ENCODE data around the gene COL28A1. TPM values are rescaled to one million over a fixed set of nuclear protein-coding genes. Genes with fewer than 3 reads are reported as not detected.

Gene COL28A1
- total and polyA plus RNA-seq, 12 donors: 0.35 to 8.1 (median 1.5) TPM

GRCh38 chr7:7312323-7312722 is 223.3 kb downstream of the COL28A1 start:
- intact Hi-C loops (cut with DNase I): no loop called here
- H3K36me3 ChIP-seq: no peaks in the 10 kb centered on the region
- WGBS, 2 donors: 83 to 84% methylated on average over 2 of the region's 2 CpGs
- TF ChIP-seq, protein P1, sequence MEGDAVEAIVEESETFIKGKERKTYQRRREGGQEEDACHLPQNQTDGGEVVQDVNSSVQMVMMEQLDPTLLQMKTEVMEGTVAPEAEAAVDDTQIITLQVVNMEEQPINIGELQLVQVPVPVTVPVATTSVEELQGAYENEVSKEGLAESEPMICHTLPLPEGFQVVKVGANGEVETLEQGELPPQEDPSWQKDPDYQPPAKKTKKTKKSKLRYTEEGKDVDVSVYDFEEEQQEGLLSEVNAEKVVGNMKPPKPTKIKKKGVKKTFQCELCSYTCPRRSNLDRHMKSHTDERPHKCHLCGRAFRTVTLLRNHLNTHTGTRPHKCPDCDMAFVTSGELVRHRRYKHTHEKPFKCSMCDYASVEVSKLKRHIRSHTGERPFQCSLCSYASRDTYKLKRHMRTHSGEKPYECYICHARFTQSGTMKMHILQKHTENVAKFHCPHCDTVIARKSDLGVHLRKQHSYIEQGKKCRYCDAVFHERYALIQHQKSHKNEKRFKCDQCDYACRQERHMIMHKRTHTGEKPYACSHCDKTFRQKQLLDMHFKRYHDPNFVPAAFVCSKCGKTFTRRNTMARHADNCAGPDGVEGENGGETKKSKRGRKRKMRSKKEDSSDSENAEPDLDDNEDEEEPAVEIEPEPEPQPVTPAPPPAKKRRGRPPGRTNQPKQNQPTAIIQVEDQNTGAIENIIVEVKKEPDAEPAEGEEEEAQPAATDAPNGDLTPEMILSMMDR (IDR thresholded peaks at IDR 0.05): no peak
- peaks cover 0 to 3% (median 0%) of the 10 kb centered on the region in 7 donors for H3K27me3 ChIP-seq
- DNase-seq (no peak), ATAC-seq (no peak)
- H3K27ac ChIP-seq: no peak overlapping the region
- H3K4me3 ChIP-seq: no peak overlapping the region
- no peaks in the 10 kb centered on the region for H3K4me1 ChIP-seq
- no peaks in the 10 kb centered on the region for H3K9me3 ChIP-seq

DNA sequence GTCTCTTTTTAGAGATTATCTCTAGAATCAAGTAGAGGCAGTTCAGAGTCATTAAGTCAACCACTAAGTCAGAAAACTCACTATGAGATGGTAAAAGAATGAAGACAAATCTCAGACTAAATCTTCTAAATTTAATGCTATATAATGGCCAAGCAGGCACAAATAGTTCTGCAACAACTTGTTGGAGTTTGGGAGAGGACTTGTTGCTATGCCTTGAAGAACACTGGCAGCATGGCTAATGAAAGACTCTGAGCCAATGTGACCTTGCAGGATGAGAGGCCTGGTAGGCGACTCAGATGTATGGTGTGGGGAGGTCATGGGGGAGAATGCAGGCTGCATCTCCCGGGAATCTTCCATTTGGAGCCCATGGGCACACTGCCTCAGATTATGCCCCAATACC is 224.7 kb downstream of the COL28A1 start:
- TF ChIP-seq, protein P1 (IDR thresholded peaks at IDR 0.05): no peak
- no peak overlapping the region for H3K4me3 ChIP-seq
- ATAC-seq (no peak), DNase-seq (no peak)
- peaks cover 0 to 3% (median 0%) of the 10 kb centered on the region in 7 donors for H3K27me3 ChIP-seq
- 85 to 88% methylated on average over 2 of the region's 2 CpGs for WGBS, 2 donors
- no peaks in the 10 kb centered on the region for H3K4me1 ChIP-seq
- intact Hi-C loops (cut with DNase I): no loop called here
- no peaks in the 10 kb centered on the region for H3K36me3 ChIP-seq
- no peak overlapping the region for H3K27ac ChIP-seq
- no peaks in the 10 kb centered on the region for H3K9me3 ChIP-seq

DNA sequence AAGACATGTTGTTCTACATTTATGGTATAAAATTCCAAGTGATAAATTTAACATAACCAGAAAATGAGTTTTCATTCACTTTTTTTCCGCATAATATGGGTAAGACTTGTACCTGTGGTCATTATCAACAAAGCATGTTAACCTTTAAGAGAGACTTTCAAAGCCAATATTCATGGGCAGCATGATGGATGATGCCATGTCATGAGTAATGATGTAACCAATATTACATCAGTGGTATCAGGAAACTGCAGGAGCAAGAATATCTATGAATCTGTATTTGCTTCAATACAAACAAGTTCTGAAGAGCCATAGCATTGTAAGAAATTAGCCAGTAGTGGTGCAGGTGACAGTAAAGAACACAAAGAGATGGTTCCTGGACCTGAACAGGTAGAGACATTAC is 226.5 kb downstream of the COL28A1 start:
- ATAC-seq: no peak
- 90 to 94% methylated on average over 1 of the region's 1 CpG for WGBS, 2 donors
- H3K27ac ChIP-seq: no peak overlapping the region
- H3K36me3 ChIP-seq: no peaks in the 10 kb centered on the region
- DNase-seq: no peak
- TF ChIP-seq, protein P1 (IDR thresholded peaks at IDR 0.05): no peak
- no peaks in the 10 kb centered on the region for H3K9me3 ChIP-seq
- intact Hi-C loops (cut with DNase I): no loop called here
- H3K4me1 ChIP-seq: no peaks in the 10 kb centered on the region
- H3K27me3 ChIP-seq: no peaks in the 10 kb centered on the region
- H3K4me3 ChIP-seq: no peak overlapping the region

Other genes starting within 250 kb of the COL28A1 start
- gene MIOS, start 31.0 kb upstream of the COL28A1 start, total RNA-seq: 10 to 100 TPM; 15.7 to 28.8 (median 20.8) TPM
- gene MIOS, start 31.0 kb upstream of the COL28A1 start, polyA plus RNA-seq: 10 to 100 TPM in 1 of 2 donors, 1 to 10 TPM in 1; 8.9 to 14.0 TPM
- gene UMAD1, start 104.9 kb upstream of the COL28A1 start, total RNA-seq: 10 to 100 TPM; 13.4 to 24.7 (median 18.0) TPM
- 1 to 10 TPM; 3.5 to 7.9 TPM for gene UMAD1, start 104.9 kb upstream of the COL28A1 start, polyA plus RNA-seq
- 10 to 100 TPM; 17.4 to 25.9 (median 22.9) TPM for gene RPA3, start 182.7 kb upstream of the COL28A1 start, total RNA-seq
- 10 to 100 TPM; 15.9 to 20.6 TPM for gene RPA3, start 182.7 kb upstream of the COL28A1 start, polyA plus RNA-seq

All from heart right ventricle (tissue), 16 donors.